ENCODE results near the gene CDH22.

CDH22 gene

DNA sequence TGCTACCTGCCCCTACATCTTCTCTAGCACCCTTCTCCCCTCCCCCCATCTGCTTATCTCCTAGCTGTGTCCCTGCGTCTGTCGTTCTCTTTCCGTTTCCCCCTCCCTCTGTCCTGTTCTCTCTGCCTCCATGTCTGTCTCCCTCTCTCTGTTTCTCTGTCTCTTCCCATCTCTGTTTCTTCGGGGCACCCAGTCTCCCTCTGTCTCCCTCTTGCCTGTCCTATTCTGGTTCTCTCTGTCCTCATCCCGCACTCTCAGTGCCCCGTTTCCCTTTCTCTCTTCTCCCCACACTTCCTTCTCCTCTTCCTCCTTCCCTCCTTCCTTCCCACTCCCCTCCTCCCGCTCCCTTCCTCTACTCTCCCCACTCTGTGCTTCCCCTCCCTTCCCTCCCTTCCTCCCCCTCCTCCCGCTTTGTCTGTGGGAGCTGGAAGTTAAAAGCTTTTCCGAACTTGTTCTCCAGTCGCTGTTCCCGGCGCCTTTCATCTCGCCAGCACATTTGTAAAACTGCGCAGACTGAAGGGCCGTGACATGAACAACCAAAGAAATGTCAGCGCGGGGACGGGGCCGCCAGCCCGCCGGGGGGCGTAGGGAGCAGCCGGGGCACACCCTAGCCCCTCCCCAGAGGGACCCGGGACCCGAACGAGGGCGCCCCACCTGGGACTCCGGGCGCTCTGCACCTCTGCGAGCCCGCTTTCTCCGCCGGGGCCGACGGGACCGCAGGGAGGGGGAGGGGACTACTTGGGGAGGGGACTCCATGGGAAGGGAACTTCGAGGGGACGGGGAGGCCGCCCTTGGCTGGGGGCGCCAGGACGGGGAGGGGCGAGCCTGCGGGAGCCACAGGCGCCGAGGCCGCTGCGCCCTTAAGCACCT, 4.0 kb upstream of the CDH22 start:
- DNase-seq (ENCODE audit: low read depth), result no peak
- TF ChIP-seq, protein P1, sequence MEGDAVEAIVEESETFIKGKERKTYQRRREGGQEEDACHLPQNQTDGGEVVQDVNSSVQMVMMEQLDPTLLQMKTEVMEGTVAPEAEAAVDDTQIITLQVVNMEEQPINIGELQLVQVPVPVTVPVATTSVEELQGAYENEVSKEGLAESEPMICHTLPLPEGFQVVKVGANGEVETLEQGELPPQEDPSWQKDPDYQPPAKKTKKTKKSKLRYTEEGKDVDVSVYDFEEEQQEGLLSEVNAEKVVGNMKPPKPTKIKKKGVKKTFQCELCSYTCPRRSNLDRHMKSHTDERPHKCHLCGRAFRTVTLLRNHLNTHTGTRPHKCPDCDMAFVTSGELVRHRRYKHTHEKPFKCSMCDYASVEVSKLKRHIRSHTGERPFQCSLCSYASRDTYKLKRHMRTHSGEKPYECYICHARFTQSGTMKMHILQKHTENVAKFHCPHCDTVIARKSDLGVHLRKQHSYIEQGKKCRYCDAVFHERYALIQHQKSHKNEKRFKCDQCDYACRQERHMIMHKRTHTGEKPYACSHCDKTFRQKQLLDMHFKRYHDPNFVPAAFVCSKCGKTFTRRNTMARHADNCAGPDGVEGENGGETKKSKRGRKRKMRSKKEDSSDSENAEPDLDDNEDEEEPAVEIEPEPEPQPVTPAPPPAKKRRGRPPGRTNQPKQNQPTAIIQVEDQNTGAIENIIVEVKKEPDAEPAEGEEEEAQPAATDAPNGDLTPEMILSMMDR (IDR thresholded peaks at IDR 0.05; ENCODE audit: control insufficient read depth, insufficient read depth, low read depth, low read length, missing control alignments), result no peak
- H3K4me3 ChIP-seq (ENCODE audit: control insufficient read depth, low read depth, low read length), result no peak overlapping the region

DNA sequence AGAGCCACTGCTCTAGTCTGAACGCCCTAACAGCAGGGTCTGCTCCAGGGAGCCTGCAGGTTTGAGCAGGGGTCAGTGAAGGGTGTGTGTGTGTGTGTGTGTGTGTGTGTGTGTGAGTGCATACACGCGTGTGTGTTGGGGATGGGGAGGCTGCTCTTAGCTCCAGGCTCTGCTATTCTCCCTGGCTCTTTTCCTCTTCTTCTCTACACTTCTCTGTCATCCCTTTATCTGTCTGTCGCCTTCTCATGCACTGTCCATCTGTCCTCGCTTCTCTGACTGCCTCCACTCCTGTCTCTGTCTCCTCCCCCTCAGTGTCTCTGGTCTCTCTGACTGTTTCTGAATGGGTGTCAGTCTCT, 3.4 kb upstream of the CDH22 start:
- no peak overlapping the region for H3K4me3 ChIP-seq (ENCODE audit: control insufficient read depth, low read depth, low read length)
- no peak for DNase-seq (ENCODE audit: low read depth)
- TF ChIP-seq, protein P1 (IDR thresholded peaks at IDR 0.05; ENCODE audit: control insufficient read depth, insufficient read depth, low read depth, low read length, missing control alignments), result no peak

DNA sequence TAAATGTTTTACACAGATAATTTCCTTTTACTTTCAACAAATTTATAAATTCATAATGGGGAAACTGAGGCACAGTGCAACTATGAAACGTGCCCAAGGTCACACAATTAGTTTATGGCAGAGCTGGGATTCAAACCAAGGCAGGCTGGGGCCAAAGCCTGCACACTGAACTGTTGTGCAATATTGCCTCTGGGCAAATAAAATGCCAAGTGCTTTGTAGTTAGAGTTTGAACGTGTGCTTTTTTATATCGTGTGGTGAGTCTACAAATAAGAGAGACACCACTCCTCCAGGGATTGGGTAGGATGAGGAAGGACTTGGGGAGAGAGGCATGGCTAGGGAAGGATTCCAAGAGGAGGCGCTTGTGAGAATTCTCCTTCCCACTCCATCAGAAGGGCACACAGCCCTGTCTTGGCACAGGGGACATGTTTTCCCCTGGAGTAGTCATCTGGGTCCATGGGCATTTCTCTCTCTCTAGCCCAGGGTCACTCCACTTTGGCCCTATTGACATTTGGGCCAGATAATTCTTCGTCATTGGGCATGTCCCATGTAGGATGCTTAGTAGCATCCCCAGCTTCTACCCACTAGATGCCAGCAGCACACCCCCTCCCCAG, 2.8 kb upstream of the CDH22 start:
- DNase-seq (ENCODE audit: low read depth), result no peak
- H3K4me3 ChIP-seq (ENCODE audit: control insufficient read depth, low read depth, low read length), result no peak overlapping the region
- TF ChIP-seq, protein P1 (IDR thresholded peaks at IDR 0.05; ENCODE audit: control insufficient read depth, insufficient read depth, low read depth, low read length, missing control alignments), result no peak

DNA sequence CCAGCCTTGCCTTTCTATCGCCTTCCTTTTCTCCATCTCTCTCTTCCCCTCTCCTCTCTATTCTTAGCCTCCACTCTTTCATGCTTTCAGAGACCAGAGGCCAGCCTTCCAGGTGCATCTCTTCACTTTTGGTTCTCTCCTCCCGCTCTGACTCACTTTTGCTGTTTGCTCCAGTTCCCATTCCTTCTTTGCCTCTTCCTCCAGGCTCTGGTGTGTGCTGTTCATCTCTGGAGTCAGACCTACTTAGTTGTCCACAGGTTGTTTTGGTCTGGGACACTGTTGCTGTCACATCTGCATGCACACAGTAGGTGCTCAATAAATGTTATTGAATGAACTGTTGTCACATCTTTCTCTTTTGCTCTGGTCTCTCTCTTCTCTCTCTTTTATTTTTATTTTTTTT, 1.6 kb upstream of the CDH22 start:
- TF ChIP-seq, protein P1 (IDR thresholded peaks at IDR 0.05; ENCODE audit: control insufficient read depth, insufficient read depth, low read depth, low read length, missing control alignments), result no peak
- H3K4me3 ChIP-seq (ENCODE audit: control insufficient read depth, low read depth, low read length), result no peak overlapping the region
- DNase-seq (ENCODE audit: low read depth), result no peak

DNA sequence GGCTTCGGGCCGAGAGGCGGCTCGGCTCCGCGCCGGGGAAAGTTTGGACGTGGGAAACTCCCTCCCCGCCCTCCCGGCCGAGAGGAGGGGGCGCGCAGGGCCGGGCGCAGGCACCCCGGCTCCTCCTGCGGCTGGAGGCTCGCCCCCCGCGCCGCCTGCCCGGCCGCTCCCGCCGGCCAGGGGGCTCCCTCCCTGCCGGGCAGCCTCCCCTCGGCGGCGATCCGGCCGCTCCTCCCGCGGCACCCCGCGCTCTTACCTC, 370 bp downstream of the CDH22 start:
- DNase-seq (ENCODE audit: low read depth), result no peak
- TF ChIP-seq, protein P1 (IDR thresholded peaks at IDR 0.05; ENCODE audit: control insufficient read depth, insufficient read depth, low read depth, low read length, missing control alignments), result no peak
- no peak overlapping the region for H3K4me3 ChIP-seq (ENCODE audit: control insufficient read depth, low read depth, low read length)

DNA sequence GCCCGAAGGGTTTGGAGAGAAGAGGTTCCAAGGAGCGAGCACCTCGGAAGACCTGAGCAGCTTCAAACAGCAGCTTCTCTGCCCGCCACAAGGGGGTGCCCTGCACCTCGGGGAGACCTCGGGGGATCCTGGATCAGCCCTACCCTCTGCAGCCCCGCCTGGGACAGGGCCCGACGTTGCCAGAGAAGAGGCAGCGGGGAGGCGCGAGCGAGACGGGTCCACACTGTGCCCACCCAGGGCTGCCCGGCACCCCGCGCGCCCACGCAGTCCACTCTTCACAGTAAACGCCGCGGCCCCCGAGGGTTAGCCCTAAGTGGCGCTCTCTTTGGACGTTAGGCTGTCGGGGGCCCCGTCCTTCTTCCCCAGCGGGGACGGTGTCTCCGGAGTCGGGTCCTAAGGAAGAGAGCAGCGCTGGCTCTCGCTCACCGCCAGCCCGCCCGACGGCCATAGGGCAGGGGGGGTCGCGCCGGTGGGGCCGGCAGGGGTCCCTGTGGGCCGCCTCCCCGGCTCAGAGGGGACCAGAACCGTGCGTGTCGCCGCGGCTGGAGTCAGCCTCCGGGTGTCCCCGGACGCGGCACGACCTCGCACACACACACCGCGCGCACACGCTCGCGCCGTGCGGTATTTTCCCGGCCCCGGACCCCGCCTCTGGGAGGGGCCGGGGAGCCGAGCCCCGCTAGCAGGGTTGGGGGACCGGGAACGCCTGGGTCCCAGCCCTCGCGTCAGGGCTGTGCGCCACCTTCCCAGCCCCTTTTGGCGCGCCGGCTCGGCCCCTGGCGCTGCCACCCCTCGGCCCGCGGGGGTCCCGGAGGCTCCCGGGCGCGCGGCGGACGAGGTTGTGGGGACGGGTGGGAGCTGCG, 929 bp downstream of the CDH22 start:
- no peak for DNase-seq (ENCODE audit: low read depth)
- TF ChIP-seq, protein P1 (IDR thresholded peaks at IDR 0.05; ENCODE audit: control insufficient read depth, insufficient read depth, low read depth, low read length, missing control alignments), result peak; percentile 83

More for the DNA sequence above, 929 bp downstream of the CDH22 start:
- H3K4me3 ChIP-seq (ENCODE audit: control insufficient read depth, low read depth, low read length), result no peak overlapping the region
